Measurements from ENCODE around the gene MYLK.
"Not testable (repeated sequence)": the region's sequence is repeated elsewhere in the genome, so short reads cannot be mapped to it uniquely, and the experiment has no call there.

MYLK gene

DNA sequence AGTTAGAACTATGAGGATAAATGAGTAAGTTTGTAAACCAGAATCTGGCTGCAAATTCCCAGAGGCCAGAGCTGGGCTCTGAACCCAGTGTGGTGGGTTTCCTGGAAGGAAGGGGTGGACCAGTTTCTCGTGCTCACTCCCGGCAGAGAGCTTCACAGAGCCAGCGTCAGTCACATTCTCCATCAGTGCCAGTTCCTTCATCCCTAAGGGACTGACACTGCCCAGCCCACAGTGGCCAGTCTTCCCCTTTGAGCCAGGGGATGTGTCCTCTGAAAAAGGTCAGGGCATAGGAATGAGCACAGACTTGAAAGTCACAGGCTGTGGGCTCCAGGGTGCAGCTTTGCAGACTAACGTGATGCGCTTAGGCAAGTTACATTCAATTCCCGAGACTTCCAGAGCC is 163.5 kb downstream of the MYLK start:
- no peak overlapping the region for H3K4me3 ChIP-seq (ENCODE audit: low read depth, low read length)
- TF ChIP-seq, protein P1, sequence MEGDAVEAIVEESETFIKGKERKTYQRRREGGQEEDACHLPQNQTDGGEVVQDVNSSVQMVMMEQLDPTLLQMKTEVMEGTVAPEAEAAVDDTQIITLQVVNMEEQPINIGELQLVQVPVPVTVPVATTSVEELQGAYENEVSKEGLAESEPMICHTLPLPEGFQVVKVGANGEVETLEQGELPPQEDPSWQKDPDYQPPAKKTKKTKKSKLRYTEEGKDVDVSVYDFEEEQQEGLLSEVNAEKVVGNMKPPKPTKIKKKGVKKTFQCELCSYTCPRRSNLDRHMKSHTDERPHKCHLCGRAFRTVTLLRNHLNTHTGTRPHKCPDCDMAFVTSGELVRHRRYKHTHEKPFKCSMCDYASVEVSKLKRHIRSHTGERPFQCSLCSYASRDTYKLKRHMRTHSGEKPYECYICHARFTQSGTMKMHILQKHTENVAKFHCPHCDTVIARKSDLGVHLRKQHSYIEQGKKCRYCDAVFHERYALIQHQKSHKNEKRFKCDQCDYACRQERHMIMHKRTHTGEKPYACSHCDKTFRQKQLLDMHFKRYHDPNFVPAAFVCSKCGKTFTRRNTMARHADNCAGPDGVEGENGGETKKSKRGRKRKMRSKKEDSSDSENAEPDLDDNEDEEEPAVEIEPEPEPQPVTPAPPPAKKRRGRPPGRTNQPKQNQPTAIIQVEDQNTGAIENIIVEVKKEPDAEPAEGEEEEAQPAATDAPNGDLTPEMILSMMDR (IDR thresholded peaks at IDR 0.05; ENCODE audit: control insufficient read depth, extremely low read depth, insufficient read depth) = no peak
- no peak for DNase-seq (ENCODE audit: low read depth)

- TF ChIP-seq, protein P1 (IDR thresholded peaks at IDR 0.05; ENCODE audit: control insufficient read depth, extremely low read depth, insufficient read depth) = no peak
- H3K4me3 ChIP-seq (ENCODE audit: low read depth, low read length) = no peak overlapping the region
- no peak for DNase-seq (ENCODE audit: low read depth)
These were observed 164.2 kb downstream of the MYLK start for GRCh38 chr3:123719862-123720453.

GRCh38 chr3:123719061-123719756 is 164.9 kb downstream of the MYLK start:
- H3K4me3 ChIP-seq (ENCODE audit: low read depth, low read length) = not testable (repeated sequence)
- peak; percentile 17 for DNase-seq (ENCODE audit: low read depth)
- TF ChIP-seq, protein P1 (IDR thresholded peaks at IDR 0.05; ENCODE audit: control insufficient read depth, extremely low read depth, insufficient read depth) = peak; percentile 83

GRCh38 chr3:123718108-123718507 is 166.0 kb downstream of the MYLK start:
- TF ChIP-seq, protein P1 (IDR thresholded peaks at IDR 0.05; ENCODE audit: control insufficient read depth, extremely low read depth, insufficient read depth) = no peak
- H3K4me3 ChIP-seq (ENCODE audit: low read depth, low read length) = no peak overlapping the region
- no peak for DNase-seq (ENCODE audit: low read depth)

DNA sequence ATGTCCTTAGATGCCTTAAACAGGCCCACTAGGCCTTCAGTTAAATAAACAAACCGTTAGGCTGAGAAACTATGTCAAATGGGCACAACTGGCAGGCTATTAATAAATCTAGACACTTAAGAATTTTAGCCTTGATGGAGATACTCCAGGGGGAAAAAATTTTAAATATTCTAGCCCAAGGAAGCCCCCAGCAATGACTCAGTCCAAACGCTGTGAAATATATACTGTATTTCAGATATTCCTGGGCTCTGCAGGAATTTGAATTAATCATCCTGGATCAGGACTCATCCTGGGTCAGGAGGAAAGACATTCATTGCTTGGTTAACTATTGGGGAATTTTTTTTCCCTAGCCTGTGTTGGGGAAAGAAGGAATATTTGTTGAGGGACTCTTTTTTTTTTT is 166.7 kb downstream of the MYLK start:
- not testable (repeated sequence) for DNase-seq (ENCODE audit: low read depth); H3K4me3 ChIP-seq (ENCODE audit: low read depth, low read length)

DNA sequence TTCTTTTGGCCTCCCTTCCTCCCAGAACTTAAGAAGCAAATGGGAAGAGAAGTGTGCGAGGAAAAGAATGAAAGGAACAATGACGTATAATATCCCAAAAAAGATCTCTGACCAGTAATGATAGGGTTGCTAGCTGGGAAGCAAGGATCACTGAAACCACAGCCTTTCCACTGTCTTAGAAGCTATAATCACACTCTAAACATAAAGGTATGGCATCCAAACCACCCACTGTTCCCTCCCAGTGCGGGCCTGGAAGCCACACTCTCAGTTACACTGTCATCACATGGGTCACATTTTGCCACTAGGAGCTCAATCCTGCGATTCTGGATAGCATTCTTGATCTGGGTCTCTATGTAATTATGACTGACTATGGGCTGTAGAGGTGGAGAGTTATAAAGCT is 167.7 kb downstream of the MYLK start:
- DNase-seq (ENCODE audit: low read depth) = no peak
- no peak overlapping the region for H3K4me3 ChIP-seq (ENCODE audit: low read depth, low read length)
- TF ChIP-seq, protein P1 (IDR thresholded peaks at IDR 0.05; ENCODE audit: control insufficient read depth, extremely low read depth, insufficient read depth) = no peak

DNA sequence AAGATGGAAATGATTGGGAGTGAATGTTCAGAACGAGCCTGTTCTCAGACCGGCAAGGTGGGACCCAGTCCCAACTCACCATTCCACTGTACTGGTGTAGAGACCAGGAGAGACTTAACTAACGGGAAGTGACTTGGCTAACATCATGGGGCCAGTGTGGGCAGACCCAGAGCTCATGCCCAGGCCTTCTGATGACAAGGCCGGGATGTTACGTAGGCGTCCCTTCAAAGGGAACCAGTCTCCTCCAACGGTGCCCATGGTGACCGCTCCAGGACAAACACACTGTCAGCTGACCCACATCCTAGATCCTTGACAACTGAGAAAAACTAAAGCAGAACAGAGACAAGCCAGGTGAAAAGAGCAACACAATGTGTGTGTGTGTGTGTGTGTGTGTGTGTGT is 170.9 kb downstream of the MYLK start:
- TF ChIP-seq, protein P1 (IDR thresholded peaks at IDR 0.05; ENCODE audit: control insufficient read depth, extremely low read depth, insufficient read depth) = no peak
- no peak for DNase-seq (ENCODE audit: low read depth)
- H3K4me3 ChIP-seq (ENCODE audit: low read depth, low read length) = no peak overlapping the region
